Fibroblast of pulmonary artery (primary cell): Measurements from ENCODE around the gene TASP1.

Experiments used
- DNase-seq: peaks from one replicate; pipeline ENCODE4 v3.0.0-alpha.2; 2010; ENCODE audit warnings: low read depth
- H3K4me3 ChIP-seq: replicated peaks from 2 replicates; pipeline ENCODE4 v1.5.1; 2011; ENCODE audit warnings: low read depth, mild to moderate bottlenecking, control low read depth, low read length, moderate library complexity
- TF ChIP-seq, protein P1 (sequence below): IDR thresholded peaks from 2 replicates; pipeline ENCODE4 v1.5.1; 2011; ENCODE audit warnings: mild to moderate bottlenecking, control low read depth, low read length, inconsistent platforms; ENCODE audit errors: missing control alignments

TASP1 gene, protein sequence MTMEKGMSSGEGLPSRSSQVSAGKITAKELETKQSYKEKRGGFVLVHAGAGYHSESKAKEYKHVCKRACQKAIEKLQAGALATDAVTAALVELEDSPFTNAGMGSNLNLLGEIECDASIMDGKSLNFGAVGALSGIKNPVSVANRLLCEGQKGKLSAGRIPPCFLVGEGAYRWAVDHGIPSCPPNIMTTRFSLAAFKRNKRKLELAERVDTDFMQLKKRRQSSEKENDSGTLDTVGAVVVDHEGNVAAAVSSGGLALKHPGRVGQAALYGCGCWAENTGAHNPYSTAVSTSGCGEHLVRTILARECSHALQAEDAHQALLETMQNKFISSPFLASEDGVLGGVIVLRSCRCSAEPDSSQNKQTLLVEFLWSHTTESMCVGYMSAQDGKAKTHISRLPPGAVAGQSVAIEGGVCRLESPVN

DNA sequence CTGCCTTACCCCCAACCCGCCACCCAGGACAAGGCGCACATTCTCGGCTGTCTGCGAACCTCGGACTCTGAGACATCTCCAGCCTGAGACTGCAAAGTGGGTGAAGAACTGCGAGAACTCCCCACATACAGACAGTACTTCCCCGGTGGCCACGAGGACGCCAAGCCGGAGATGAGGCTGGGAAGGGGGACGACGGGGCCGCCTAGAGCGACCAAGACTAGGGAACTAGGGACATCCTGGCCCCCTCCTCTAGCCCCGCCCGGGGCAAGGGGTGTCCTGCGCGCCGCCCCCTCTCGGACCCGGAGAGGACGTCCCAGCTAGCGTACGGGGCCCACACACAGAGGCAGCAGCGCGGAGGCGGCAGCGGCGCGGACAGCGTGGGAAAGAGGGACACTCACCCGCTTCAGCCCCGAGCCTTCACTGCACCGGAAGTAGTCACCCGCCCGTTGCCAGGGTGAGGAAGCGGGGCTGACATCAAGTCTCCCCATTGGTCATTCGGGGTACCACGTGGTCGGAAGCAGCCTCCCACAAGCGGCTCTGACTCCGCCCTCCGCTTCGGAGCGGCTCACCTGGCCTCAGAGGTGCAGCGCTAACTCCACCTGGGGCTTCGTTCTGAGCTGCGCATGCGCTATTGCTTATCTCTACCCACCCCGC is at the start of gene TASP1:
TASP1 (minus strand) TSS at position 437 of the 654 bp plus-strand sequence. CDS start 8,854 bp downstream, outside the sequence.
- TF ChIP-seq, protein P1, sequence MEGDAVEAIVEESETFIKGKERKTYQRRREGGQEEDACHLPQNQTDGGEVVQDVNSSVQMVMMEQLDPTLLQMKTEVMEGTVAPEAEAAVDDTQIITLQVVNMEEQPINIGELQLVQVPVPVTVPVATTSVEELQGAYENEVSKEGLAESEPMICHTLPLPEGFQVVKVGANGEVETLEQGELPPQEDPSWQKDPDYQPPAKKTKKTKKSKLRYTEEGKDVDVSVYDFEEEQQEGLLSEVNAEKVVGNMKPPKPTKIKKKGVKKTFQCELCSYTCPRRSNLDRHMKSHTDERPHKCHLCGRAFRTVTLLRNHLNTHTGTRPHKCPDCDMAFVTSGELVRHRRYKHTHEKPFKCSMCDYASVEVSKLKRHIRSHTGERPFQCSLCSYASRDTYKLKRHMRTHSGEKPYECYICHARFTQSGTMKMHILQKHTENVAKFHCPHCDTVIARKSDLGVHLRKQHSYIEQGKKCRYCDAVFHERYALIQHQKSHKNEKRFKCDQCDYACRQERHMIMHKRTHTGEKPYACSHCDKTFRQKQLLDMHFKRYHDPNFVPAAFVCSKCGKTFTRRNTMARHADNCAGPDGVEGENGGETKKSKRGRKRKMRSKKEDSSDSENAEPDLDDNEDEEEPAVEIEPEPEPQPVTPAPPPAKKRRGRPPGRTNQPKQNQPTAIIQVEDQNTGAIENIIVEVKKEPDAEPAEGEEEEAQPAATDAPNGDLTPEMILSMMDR, result no peak

DNA sequence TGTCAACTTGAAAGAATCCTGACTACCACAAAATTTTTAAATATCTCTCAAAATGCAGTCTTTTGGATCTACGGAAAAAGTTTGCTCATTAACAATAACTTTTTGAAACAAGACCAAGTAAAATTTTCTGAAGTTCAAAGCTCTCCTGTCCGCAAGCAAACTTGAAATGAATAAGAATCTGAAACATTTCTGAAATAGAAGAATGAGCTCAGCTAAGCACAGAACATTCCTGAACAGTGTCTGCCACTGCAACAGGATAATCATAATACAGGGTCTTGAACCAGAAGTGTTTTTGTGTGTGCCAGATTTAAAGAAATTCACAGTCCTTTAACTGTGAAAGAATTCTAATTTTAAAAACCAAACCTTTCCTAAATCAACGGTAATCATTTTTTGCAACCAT is 49.1 kb upstream of the TASP1 start:
- no peak overlapping the region for H3K4me3 ChIP-seq
- no peak for DNase-seq
- TF ChIP-seq, protein P1, result no peak

More for the DNA sequence above, at the start of gene TASP1:
- peak within 1 kb of the TSS; percentile 80 for H3K4me3 ChIP-seq
- peak; percentile 95 for DNase-seq

DNA sequence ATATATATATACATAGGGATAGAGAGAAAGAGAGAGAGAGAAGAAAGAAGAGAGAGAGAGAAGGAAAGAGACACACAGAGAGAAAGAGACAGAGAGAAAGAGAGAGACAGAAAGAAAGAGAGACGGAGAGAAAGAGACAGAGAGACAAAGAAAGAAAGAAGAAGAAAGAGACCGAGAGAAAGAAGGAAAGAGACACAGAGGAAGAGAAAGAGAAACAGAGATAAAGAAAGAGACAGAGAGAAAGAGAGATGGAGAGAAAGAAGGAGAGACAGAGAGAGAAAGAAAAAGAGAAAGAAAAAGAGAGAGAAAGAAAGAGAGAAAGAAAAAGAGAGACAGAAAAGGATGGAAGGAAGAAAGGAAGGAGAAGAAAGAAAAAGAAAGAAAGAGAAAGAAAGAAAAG is 46.9 kb upstream of the TASP1 start:
- no peak for DNase-seq
- TF ChIP-seq, protein P1, result no peak
- no peak overlapping the region for H3K4me3 ChIP-seq

DNA sequence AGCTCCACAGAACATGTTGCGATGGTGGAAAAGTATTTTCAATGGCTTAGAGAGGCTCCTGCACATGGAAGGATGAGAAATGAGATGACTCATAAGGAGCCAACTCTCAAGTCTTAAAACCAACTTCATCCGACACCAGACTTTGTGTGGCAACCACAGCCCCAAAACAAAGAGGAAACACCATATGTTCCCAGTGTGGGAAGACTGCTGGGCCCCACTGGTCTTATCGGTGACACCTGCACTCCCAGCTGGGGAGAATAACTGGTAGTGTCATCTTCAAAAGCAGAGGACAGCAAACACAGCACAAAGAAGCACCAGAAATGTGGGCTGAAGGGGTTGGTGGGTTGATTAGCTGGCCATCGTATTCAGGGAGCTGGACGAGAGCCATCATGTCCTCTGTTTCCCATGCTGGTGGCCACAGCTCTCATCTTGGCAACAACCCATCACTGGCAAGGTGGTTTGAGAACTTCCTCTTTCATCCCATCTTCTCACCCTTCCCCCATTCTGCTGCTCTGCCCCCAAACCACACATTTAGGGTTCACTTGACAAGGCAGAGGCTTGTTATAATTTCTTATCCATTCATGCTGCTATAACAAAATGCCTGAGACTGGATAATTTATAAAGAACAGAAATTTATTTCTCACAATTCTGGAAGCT is 46.0 kb upstream of the TASP1 start:
- no peak overlapping the region for H3K4me3 ChIP-seq
- TF ChIP-seq, protein P1, result no peak
- DNase-seq, result no peak

DNA sequence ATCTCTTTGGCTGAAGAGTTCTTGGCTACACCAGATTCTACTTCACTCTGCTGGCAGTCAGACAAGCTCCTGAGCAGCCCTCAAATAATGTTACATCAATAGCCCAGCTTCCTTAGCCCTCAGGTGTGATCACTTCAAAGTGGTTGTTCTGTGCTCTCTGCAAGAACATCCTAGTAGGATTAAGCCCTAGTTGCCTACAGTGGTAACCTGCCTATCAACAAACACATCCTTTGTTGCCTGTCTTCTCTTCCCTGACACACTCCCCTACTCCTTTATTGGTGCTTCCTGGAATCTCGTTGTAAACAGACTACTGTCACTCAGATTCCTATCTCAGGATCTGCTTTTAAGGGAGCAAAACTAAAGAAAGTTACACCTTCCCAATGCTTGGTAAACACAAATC is 45.1 kb upstream of the TASP1 start:
- DNase-seq, result no peak
- H3K4me3 ChIP-seq, result no peak overlapping the region
- TF ChIP-seq, protein P1, result no peak

DNA sequence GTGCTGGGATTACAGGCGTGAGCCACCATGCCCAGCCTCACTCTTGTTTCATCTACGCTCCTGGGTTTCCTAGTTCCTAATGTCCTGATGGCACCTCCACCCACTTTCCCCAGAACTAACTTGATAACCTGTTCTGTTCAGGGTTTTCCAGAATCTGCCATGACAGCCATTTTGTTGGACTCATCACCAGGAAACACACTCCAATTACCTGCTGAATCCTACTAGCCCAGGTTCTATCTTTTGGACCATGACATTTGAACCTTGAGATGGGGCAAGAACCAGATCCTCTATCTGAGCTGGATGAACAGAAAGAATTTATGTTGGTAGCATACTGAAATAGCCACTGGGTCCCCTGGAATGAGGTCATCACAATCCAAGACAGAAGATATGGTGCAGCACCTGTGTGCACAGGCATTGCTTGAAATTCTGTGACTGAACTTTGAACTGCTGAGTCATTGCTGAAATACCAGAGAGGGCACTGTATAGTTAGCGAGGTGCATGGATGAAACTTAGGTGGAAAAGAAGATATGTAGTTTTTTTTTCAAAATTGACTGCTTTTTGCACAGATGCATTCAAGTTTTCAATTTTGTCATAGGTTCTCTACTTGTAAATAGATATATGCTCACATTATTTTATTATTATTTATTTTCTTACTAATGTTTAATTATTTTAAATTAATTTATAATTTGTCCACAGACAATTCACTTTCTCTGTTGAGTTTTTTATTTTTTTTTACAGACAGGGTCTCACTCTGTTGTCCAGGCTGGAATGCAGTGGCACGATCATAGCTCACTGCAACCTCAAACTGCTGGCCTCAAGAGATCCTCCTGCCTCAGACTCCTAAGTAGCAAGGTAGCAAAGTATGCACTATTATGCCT is 42.8 kb upstream of the TASP1 start:
- TF ChIP-seq, protein P1, result no peak
- DNase-seq, result no peak
- H3K4me3 ChIP-seq, result no peak overlapping the region
